K562 (cell line): ENCODE results near the gene OVOL1. TPM values are rescaled to one million over a fixed set of nuclear protein-coding genes. Genes with fewer than 3 reads are reported as not detected.

Source experiments
- BRCA1 ChIP-seq, 2 experiments: fragments of 450-650 bp in 1 of 2; sonication (generic) in 1 of 2; formaldehyde crosslinking in 1 of 2; IDR thresholded peaks; 2 replicates each; pipeline versions ENCODE4 v1.5.0 to v1.6.1; 2017 to 2020; ENCODE audit warnings: mild to moderate bottlenecking in 1 of 2, missing genetic modification reagents in 1 of 2
- BRF1 ChIP-seq: IDR thresholded peaks from 3 replicates; pipeline ENCODE4 v1.6.1; 2011; ENCODE audit warnings: borderline replicate concordance, mild to moderate bottlenecking; ENCODE audit not compliant: insufficient read length; ENCODE audit errors: extremely low read depth
- CBX8 ChIP-seq: fragments of 200-600 bp; sonication (generic); IDR thresholded peaks from 2 replicates; pipeline ENCODE4 v1.6.1; 2012; ENCODE audit warnings: borderline replicate concordance, mixed run types, low read depth, mild to moderate bottlenecking, moderate library complexity, mixed read lengths, low read length, control low read depth, inconsistent platforms; ENCODE audit not compliant: poor library complexity, severe bottlenecking; ENCODE audit errors: extremely low read depth
- CHCHD3 ChIP-seq: fragments of 250-450 bp; sonication (Bioruptor Pico); IDR thresholded peaks from 2 replicates; pipeline ENCODE4 v2.1.2; 2022; ENCODE audit warnings: mild to moderate bottlenecking
- CHD4 ChIP-seq: fragments of 200-600 bp; sonication (generic); IDR thresholded peaks from 3 replicates; pipeline ENCODE4 v1.6.1; 2012; ENCODE audit warnings: low read depth, mild to moderate bottlenecking, mixed read lengths, low read length, inconsistent platforms; ENCODE audit not compliant: insufficient read depth, insufficient replicate concordance, poor library complexity, severe bottlenecking
- CREM ChIP-seq: IDR thresholded peaks from 2 replicates; pipeline ENCODE4 v1.6.1; 2014; ENCODE audit warnings: antibody characterized with exemption, low read depth
- CTBP1 ChIP-seq: fragments of 450-650 bp; IDR thresholded peaks from 2 replicates; pipeline ENCODE4 v1.6.1; 2016; ENCODE audit warnings: borderline replicate concordance
- KLF1 ChIP-seq: fragments of 450-650 bp; IDR thresholded peaks from 2 replicates; pipeline ENCODE4 v1.6.1; 2016; ENCODE audit warnings: missing genetic modification characterization, missing compliant biosample characterization
- PCBP1 ChIP-seq: fragments of 200-400 bp; formaldehyde crosslinking; IDR thresholded peaks from 2 replicates; pipeline ENCODE4 v1.6.1; 2018; ENCODE audit warnings: mild to moderate bottlenecking, low read depth, low read length; ENCODE audit not compliant: poor library complexity, severe bottlenecking
- POLR2AphosphoS2 ChIP-seq: IDR thresholded peaks from 2 replicates; pipeline ENCODE4 v1.6.1; 2012; ENCODE audit warnings: low read length, improper control_type of control experiment
- POLR3A ChIP-seq: IDR thresholded peaks from 2 replicates; pipeline ENCODE4 v1.6.1; 2011; ENCODE audit warnings: borderline replicate concordance, mild to moderate bottlenecking, moderate library complexity; ENCODE audit not compliant: insufficient read length, insufficient read depth; ENCODE audit errors: extremely low read depth
- TBL1XR1 ChIP-seq, 2 experiments: IDR thresholded peaks; 2 replicates each; pipeline ENCODE4 v1.6.1; 2012; ENCODE audit warnings: improper control_type of control experiment in 2 of 2, low read length in 2 of 2, mild to moderate bottlenecking in 1 of 2
- YBX1 ChIP-seq: fragments of 450-650 bp; IDR thresholded peaks from 2 replicates; pipeline ENCODE4 v1.7.1; 2016; ENCODE audit warnings: mild to moderate bottlenecking
- polyA plus RNA-seq, 8 experiments: library from polyadenylated mRNA; depleted of rRNA in 4 of 8; stranded (reverse) in 5 of 8; unstranded in 3 of 8; fragments of >200 nt; fragmentation: Nextera tagmentation in 2 of 8; fragmentation: Illumina TruSeq in 1 of 8; extraction: Ambion mirVana in 2 of 8; extraction: Trizol in 1 of 8; gene quantifications; 2 replicates each; pipeline versions ENCODE4 v1.2.1 to v1.2.3, GENCODE V29; 2011 to 2014; ENCODE audit warnings: inconsistent platforms in 1 of 8, missing spikeins in 1 of 8
- total RNA-seq, 7 experiments: library from RNA; depleted of rRNA in 6 of 7; stranded (reverse); fragments of >200 nt in 6 of 7; fragmentation: Illumina TruSeq in 2 of 7; extraction: Trizol in 2 of 7; gene quantifications; 2 replicates each; pipeline versions ENCODE4 v1.2.1 to v1.2.3, GENCODE V29; 2011 to 2021; ENCODE audit warnings: low replicate concordance in 1 of 7
- TF ChIP-seq, protein P1 (sequence below): fragments of 150-350 bp; IDR thresholded peaks from 2 replicates; pipeline ENCODE4 v1.6.1; 2014; ENCODE audit warnings: low read depth, mild to moderate bottlenecking, low read length, borderline replicate concordance
- TF ChIP-seq, protein P2 (sequence below): fragments of 450-650 bp; IDR thresholded peaks from 2 replicates; pipeline ENCODE4 v1.6.1; 2014; ENCODE audit warnings: low read depth, mild to moderate bottlenecking, moderate library complexity, borderline replicate concordance
- TF ChIP-seq, protein P3 (sequence below), 2 experiments: IDR thresholded peaks; 2 replicates each; pipeline ENCODE4 v1.6.1; 2011; ENCODE audit warnings: borderline replicate concordance in 1 of 2, control low read depth in 1 of 2, low read depth in 1 of 2, low read length in 1 of 2, mild to moderate bottlenecking in 1 of 2, mixed read lengths in 1 of 2, moderate library complexity in 1 of 2; ENCODE audit not compliant: insufficient read depth in 1 of 2, insufficient read length in 1 of 2, poor library complexity in 1 of 2, severe bottlenecking in 1 of 2; ENCODE audit errors: extremely low read depth in 1 of 2
- TF ChIP-seq, protein P4 (sequence below): sonication (generic); formaldehyde crosslinking; IDR thresholded peaks from 2 replicates; pipeline ENCODE4 v1.8.1; 2022; ENCODE audit warnings: missing genetic modification reagents

The OVOL1 gene
- total and polyA plus RNA-seq, 9 of the 15 experiments (the other 6 are each of a cell fraction or from before 2014, with no cell fraction given), result 0.09 TPM; not detected in 8

DNA sequence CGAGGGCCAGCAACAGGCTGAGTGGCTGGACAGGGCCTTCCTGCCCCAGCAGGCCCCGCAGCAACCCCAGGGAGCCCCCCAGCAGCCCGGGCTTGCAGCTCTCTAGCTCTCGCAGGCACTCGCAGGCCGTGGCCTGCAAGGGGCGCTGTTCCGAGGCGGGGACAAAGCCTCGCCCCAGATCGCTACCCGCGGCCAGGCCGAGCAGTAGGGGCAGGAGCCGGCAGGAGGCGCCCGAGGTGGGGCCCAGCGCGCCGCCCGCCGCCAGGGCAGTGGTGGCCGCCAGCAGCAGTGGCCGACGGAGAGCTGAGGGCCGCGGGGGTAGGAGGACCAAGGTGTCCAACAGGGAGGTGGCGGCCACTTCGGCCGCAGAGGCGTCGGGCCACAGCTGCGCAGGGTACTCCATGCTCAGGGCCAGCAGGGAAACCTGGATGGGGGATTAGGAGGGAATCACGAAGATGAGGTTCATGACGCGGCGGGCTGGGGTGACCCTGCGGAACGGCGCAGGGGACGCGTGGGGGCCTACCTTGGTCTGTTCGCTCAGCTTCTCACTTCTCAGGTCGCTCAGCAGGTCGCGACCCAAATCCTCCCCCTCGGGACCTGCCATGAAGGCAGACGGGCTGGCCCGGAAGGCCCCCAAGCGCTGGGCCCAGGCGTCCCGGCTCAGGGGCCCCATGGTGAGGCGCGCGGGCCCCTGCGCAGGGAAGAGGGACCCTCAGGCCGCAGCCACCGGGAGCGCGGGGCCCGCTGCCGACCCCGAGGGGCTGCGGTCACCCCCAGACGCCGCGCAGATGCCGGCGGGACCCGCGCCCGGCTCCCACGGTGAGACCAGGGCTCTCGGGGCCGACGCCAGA, 6.7 kb upstream of the OVOL1 start (continued):
- TF ChIP-seq, protein P1, sequence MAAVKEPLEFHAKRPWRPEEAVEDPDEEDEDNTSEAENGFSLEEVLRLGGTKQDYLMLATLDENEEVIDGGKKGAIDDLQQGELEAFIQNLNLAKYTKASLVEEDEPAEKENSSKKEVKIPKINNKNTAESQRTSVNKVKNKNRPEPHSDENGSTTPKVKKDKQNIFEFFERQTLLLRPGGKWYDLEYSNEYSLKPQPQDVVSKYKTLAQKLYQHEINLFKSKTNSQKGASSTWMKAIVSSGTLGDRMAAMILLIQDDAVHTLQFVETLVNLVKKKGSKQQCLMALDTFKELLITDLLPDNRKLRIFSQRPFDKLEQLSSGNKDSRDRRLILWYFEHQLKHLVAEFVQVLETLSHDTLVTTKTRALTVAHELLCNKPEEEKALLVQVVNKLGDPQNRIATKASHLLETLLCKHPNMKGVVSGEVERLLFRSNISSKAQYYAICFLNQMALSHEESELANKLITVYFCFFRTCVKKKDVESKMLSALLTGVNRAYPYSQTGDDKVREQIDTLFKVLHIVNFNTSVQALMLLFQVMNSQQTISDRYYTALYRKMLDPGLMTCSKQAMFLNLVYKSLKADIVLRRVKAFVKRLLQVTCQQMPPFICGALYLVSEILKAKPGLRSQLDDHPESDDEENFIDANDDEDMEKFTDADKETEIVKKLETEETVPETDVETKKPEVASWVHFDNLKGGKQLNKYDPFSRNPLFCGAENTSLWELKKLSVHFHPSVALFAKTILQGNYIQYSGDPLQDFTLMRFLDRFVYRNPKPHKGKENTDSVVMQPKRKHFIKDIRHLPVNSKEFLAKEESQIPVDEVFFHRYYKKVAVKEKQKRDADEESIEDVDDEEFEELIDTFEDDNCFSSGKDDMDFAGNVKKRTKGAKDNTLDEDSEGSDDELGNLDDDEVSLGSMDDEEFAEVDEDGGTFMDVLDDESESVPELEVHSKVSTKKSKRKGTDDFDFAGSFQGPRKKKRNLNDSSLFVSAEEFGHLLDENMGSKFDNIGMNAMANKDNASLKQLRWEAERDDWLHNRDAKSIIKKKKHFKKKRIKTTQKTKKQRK, result no peak
- TF ChIP-seq POLR2AphosphoS2 (no peak), BRF1 (no peak), TBL1XR1 (IDR thresholded peaks at IDR 0.05; ENCODE audit: low read length in 2 of 2) (peak in 1 of 2 experiments; percentile 59; a peak in 1 of 4 replicates), CBX8 (no peak), CHCHD3 (CRISPR knock-in tag) (no peak), POLR3A (no peak), CTBP1 (peak; percentile 89), CHD4 (no peak), YBX1 (no peak), BRCA1 (IDR thresholded peaks at IDR 0.05) (no peak), BRCA1 (CRISPR knock-in tag; IDR thresholded peaks at IDR 0.05) (peak; percentile 91; the same call in 1 of the 2 replicates), KLF1 (tag) (no peak), PCBP1 (peak; percentile 62), CREM (peak; percentile 57)
- TF ChIP-seq, protein P2, sequence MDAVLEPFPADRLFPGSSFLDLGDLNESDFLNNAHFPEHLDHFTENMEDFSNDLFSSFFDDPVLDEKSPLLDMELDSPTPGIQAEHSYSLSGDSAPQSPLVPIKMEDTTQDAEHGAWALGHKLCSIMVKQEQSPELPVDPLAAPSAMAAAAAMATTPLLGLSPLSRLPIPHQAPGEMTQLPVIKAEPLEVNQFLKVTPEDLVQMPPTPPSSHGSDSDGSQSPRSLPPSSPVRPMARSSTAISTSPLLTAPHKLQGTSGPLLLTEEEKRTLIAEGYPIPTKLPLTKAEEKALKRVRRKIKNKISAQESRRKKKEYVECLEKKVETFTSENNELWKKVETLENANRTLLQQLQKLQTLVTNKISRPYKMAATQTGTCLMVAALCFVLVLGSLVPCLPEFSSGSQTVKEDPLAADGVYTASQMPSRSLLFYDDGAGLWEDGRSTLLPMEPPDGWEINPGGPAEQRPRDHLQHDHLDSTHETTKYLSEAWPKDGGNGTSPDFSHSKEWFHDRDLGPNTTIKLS, result 0 out of 2 replicates have a peak, but pooled peaks have one; percentile 42
- TF ChIP-seq, protein P3, sequence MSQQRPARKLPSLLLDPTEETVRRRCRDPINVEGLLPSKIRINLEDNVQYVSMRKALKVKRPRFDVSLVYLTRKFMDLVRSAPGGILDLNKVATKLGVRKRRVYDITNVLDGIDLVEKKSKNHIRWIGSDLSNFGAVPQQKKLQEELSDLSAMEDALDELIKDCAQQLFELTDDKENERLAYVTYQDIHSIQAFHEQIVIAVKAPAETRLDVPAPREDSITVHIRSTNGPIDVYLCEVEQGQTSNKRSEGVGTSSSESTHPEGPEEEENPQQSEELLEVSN (IDR thresholded peaks at IDR 0.05; ENCODE audit: borderline replicate concordance in 1 of 2, extremely low read depth in 1 of 2, insufficient read depth in 1 of 2, insufficient read length in 1 of 2, low read depth in 1 of 2, low read length in 1 of 2, poor library complexity in 1 of 2, severe bottlenecking in 1 of 2), result peak in 1 of 2 experiments; percentile 80
- TF ChIP-seq, protein P4, sequence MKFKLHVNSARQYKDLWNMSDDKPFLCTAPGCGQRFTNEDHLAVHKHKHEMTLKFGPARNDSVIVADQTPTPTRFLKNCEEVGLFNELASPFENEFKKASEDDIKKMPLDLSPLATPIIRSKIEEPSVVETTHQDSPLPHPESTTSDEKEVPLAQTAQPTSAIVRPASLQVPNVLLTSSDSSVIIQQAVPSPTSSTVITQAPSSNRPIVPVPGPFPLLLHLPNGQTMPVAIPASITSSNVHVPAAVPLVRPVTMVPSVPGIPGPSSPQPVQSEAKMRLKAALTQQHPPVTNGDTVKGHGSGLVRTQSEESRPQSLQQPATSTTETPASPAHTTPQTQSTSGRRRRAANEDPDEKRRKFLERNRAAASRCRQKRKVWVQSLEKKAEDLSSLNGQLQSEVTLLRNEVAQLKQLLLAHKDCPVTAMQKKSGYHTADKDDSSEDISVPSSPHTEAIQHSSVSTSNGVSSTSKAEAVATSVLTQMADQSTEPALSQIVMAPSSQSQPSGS (CRISPR knock-in tag), result 0 out of 2 replicates have a peak, but pooled peaks have one; percentile 30
